ENCODE results near the gene WASF3.
"Not testable (repeated sequence)": the region's sequence is repeated elsewhere in the genome, so short reads cannot be mapped to it uniquely, and the experiment has no call there.

WASF3 gene

GRCh38 chr13:26614721-26615120 is 57.2 kb downstream of the WASF3 start:
- Mint-ChIP-seq H3K9me3 (no peaks in the 10 kb centered on the region), H3K36me3 (no peaks in the 10 kb centered on the region)
- no peak for ATAC-seq (replicated peaks)

GRCh38 chr13:26616126-26616525 is 58.6 kb downstream of the WASF3 start:
- H3K4me3 Mint-ChIP-seq = no peak overlapping the region
- DNase-seq = no peak
- no peak overlapping the region for H3K27ac Mint-ChIP-seq
- no peak for ATAC-seq (replicated peaks)
- H3K4me1 Mint-ChIP-seq = no peaks in the 10 kb centered on the region
- H3K9me3 Mint-ChIP-seq = no peaks in the 10 kb centered on the region
- H3K36me3 Mint-ChIP-seq = no peaks in the 10 kb centered on the region
- peaks cover 4 to 12% of the 10 kb centered on the region in 2 donors for H3K27me3 Mint-ChIP-seq

More at GRCh38 chr13:26614721-26615120, 57.2 kb downstream of the WASF3 start:
- peaks cover 5 to 10% of the 10 kb centered on the region in 2 donors for H3K27me3 Mint-ChIP-seq
- H3K4me3 Mint-ChIP-seq = no peak overlapping the region
- no peaks in the 10 kb centered on the region for H3K4me1 Mint-ChIP-seq
- no peak for DNase-seq
- H3K27ac Mint-ChIP-seq = no peak overlapping the region

GRCh38 chr13:26618726-26619125 is 61.2 kb downstream of the WASF3 start:
- Mint-ChIP-seq H3K4me3 (no peak overlapping the region), H3K27me3 (peaks cover 11 to 13% of the 10 kb centered on the region in 2 donors), H3K9me3 (peaks cover 5% of the 10 kb centered on the region in 2 donors), H3K27ac (no peak overlapping the region), H3K4me1 (no peaks in the 10 kb centered on the region), H3K36me3 (peaks cover 0 to under 1% of the 10 kb centered on the region in 2 donors)
- no peak for ATAC-seq (replicated peaks)
- DNase-seq = no peak

GRCh38 chr13:26619358-26619757 is 61.9 kb downstream of the WASF3 start:
- peaks cover 2 to 6% of the 10 kb centered on the region in 2 donors for H3K36me3 Mint-ChIP-seq

GRCh38 chr13:26621731-26622401 is 64.4 kb downstream of the WASF3 start:
- H3K9me3 Mint-ChIP-seq = peaks cover 19 to 22% of the 10 kb centered on the region in 2 donors
- no peak overlapping the region for H3K27ac Mint-ChIP-seq
- no peak overlapping the region for H3K4me3 Mint-ChIP-seq
- H3K27me3 Mint-ChIP-seq = peaks cover 13 to 14% of the 10 kb centered on the region in 2 donors
- DNase-seq (no peak), ATAC-seq (replicated peaks) (no peak)
- H3K36me3 Mint-ChIP-seq = peaks cover 2 to 8% of the 10 kb centered on the region in 2 donors
- H3K4me1 Mint-ChIP-seq = no peaks in the 10 kb centered on the region

More at GRCh38 chr13:26619358-26619757, 61.9 kb downstream of the WASF3 start:
- Mint-ChIP-seq H3K9me3 (peaks cover 10 to 12% of the 10 kb centered on the region in 2 donors), H3K4me1 (no peaks in the 10 kb centered on the region), H3K27ac (no peak overlapping the region), H3K27me3 (peaks cover 13 to 14% of the 10 kb centered on the region in 2 donors), H3K4me3 (no peak overlapping the region)
- ATAC-seq (replicated peaks) (no peak), DNase-seq (no peak)

- H3K9me3 Mint-ChIP-seq = peaks cover 19 to 22% of the 10 kb centered on the region in 2 donors
- peaks cover 7 to 10% of the 10 kb centered on the region in 2 donors for H3K27me3 Mint-ChIP-seq
- no peak for DNase-seq
- no peak for ATAC-seq (replicated peaks)
- no peak overlapping the region for H3K27ac Mint-ChIP-seq
- no peak overlapping the region for H3K4me3 Mint-ChIP-seq
- H3K36me3 Mint-ChIP-seq = peaks cover 2 to 8% of the 10 kb centered on the region in 2 donors
- no peaks in the 10 kb centered on the region for H3K4me1 Mint-ChIP-seq
Measured at GRCh38 chr13:26623125-26623524, 65.6 kb downstream of the WASF3 start.

GRCh38 chr13:26624572-26624971 is 67.1 kb downstream of the WASF3 start:
- Mint-ChIP-seq H3K36me3 (peaks cover 2 to 8% of the 10 kb centered on the region in 2 donors), H3K4me3 (no peak overlapping the region), H3K9me3 (peaks cover 19 to 22% of the 10 kb centered on the region in 2 donors), H3K4me1 (no peaks in the 10 kb centered on the region), H3K27me3 (peaks cover 7 to 10% of the 10 kb centered on the region in 2 donors), H3K27ac (no peak overlapping the region)
- ATAC-seq (replicated peaks) (no peak), DNase-seq (no peak)

GRCh38 chr13:26626271-26626670 is 68.8 kb downstream of the WASF3 start:
- DNase-seq (no peak), ATAC-seq (replicated peaks) (no peak)
- H3K4me1 Mint-ChIP-seq = no peaks in the 10 kb centered on the region
- H3K27me3 Mint-ChIP-seq = peaks cover 0 to 9% of the 10 kb centered on the region in 2 donors
- no peak overlapping the region for H3K4me3 Mint-ChIP-seq
- H3K36me3 Mint-ChIP-seq = peaks cover 2 to 8% of the 10 kb centered on the region in 2 donors
- no peak overlapping the region for H3K27ac Mint-ChIP-seq
- H3K9me3 Mint-ChIP-seq = peaks cover 19 to 22% of the 10 kb centered on the region in 2 donors

- Mint-ChIP-seq H3K9me3 (peaks cover 14 to 22% of the 10 kb centered on the region in 2 donors), H3K27ac (no peak overlapping the region), H3K4me3 (no peak overlapping the region), H3K4me1 (no peaks in the 10 kb centered on the region), H3K36me3 (peaks cover 2 to 8% of the 10 kb centered on the region in 2 donors), H3K27me3 (peaks cover 0 to 7% of the 10 kb centered on the region in 2 donors)
- DNase-seq (no peak), ATAC-seq (replicated peaks) (peak; percentile 38 to 46)
Measured at GRCh38 chr13:26628706-26629105, 71.2 kb downstream of the WASF3 start.

- ATAC-seq (replicated peaks) = peak in 1 of 2 donors; percentile 21
- Mint-ChIP-seq H3K9me3 (peaks cover 7 to 16% of the 10 kb centered on the region in 2 donors), H3K4me3 (no peak overlapping the region)
Measured at GRCh38 chr13:26629260-26629825, 71.9 kb downstream of the WASF3 start.

GRCh38 chr13:26635634-26636033 is 78.2 kb downstream of the WASF3 start:
- DNase-seq; H3K4me1 Mint-ChIP-seq; H3K36me3 Mint-ChIP-seq; H3K27ac Mint-ChIP-seq; H3K4me3 Mint-ChIP-seq; ATAC-seq (replicated peaks); H3K9me3 Mint-ChIP-seq: not testable (repeated sequence)
- H3K27me3 Mint-ChIP-seq = peaks cover 0 to 19% of the 10 kb centered on the region in 2 donors

More at GRCh38 chr13:26629260-26629825, 71.9 kb downstream of the WASF3 start:
- Mint-ChIP-seq H3K27ac (no peak overlapping the region), H3K36me3 (peaks cover 0 to 2% of the 10 kb centered on the region in 2 donors), H3K27me3 (peaks cover 0 to 5% of the 10 kb centered on the region in 2 donors), H3K4me1 (no peaks in the 10 kb centered on the region)
- DNase-seq = no peak

GRCh38 chr13:26636073-26636472 is 78.6 kb downstream of the WASF3 start:
- not testable (repeated sequence) for H3K27ac Mint-ChIP-seq, H3K4me3 Mint-ChIP-seq

GRCh38 chr13:26646603-26647002 is 89.1 kb downstream of the WASF3 start:
- Mint-ChIP-seq H3K4me3 (no peak overlapping the region), H3K27ac (no peak overlapping the region), H3K27me3 (peaks cover 11 to 24% of the 10 kb centered on the region in 2 donors), H3K4me1 (no peaks in the 10 kb centered on the region), H3K36me3 (peaks cover 0 to 4% of the 10 kb centered on the region in 2 donors), H3K9me3 (peaks cover 11 to 12% of the 10 kb centered on the region in 2 donors)
- ATAC-seq (replicated peaks) (no peak), DNase-seq (no peak)

More at GRCh38 chr13:26636073-26636472, 78.6 kb downstream of the WASF3 start:
- H3K4me1 Mint-ChIP-seq; H3K9me3 Mint-ChIP-seq; H3K36me3 Mint-ChIP-seq; DNase-seq; ATAC-seq (replicated peaks): not testable (repeated sequence)
- H3K27me3 Mint-ChIP-seq = peaks cover 1 to 19% of the 10 kb centered on the region in 2 donors

- Mint-ChIP-seq H3K9me3 (peaks cover 12% of the 10 kb centered on the region in 2 donors), H3K4me1 (no peaks in the 10 kb centered on the region), H3K27me3 (peaks cover 0 to 11% of the 10 kb centered on the region in 2 donors), H3K36me3 (peaks cover 0 to 4% of the 10 kb centered on the region in 2 donors), H3K4me3 (no peak overlapping the region), H3K27ac (no peak overlapping the region)
- ATAC-seq (replicated peaks) (no peak), DNase-seq (no peak)
Measured at GRCh38 chr13:26651234-26651633, 93.8 kb downstream of the WASF3 start.

GRCh38 chr13:26653310-26653709 is 95.8 kb downstream of the WASF3 start:
- DNase-seq (no peak), ATAC-seq (replicated peaks) (no peak)
- peaks cover 12% of the 10 kb centered on the region in 2 donors for H3K9me3 Mint-ChIP-seq
- H3K4me3 Mint-ChIP-seq = no peak overlapping the region
- peaks cover 0 to 4% of the 10 kb centered on the region in 2 donors for H3K36me3 Mint-ChIP-seq
- H3K27ac Mint-ChIP-seq = no peak overlapping the region
- no peaks in the 10 kb centered on the region for H3K4me1 Mint-ChIP-seq
- H3K27me3 Mint-ChIP-seq = peaks cover 0 to 8% of the 10 kb centered on the region in 2 donors

Data from stimulated activated naive B cell treated with anti-CD40 and anti-IgM and Interleukin-4, amounts not matched to agents 10 μg/mL and 1 μg/mL and 100 μg/mL, for 72 hours (primary cell).